CD14-positive monocyte (primary cell): Measurements from ENCODE around the gene SMIM24. TPM values are rescaled to one million over a fixed set of nuclear protein-coding genes. Genes with fewer than 3 reads are reported as not detected.

ENCODE experiments used
- DNase-seq, 3 donors: peaks; one replicate each; pipeline ENCODE4 v3.0.0-alpha.2; 2011 to 2022
- H2AFZ ChIP-seq: 2 replicates; pipeline ENCODE4 v1.6.0; 2012; ENCODE audit warnings: mild to moderate bottlenecking, low read depth, low read length, inconsistent platforms; ENCODE audit not compliant: insufficient read depth, poor library complexity, severe bottlenecking
- H3K27ac ChIP-seq, 2 donors: 1 replicate in 1 of 2; 2 replicates in 1 of 2; pipeline ENCODE4 v1.5.1; 2012 to 2013; ENCODE audit warnings: low read length in 2 of 2, control low read depth in 1 of 2, inconsistent platforms in 1 of 2, low read depth in 1 of 2, mild to moderate bottlenecking in 1 of 2
- H3K27me3 ChIP-seq, 2 donors: one replicate each; pipeline versions ENCODE4 v1.6.0 to v1.6.1; 2011 to 2013; ENCODE audit warnings: low read length in 2 of 2; ENCODE audit not compliant: control insufficient read depth in 2 of 2, insufficient read depth in 2 of 2
- H3K36me3 ChIP-seq, 2 donors: replicated peaks in 1 of 2; 1 replicate in 1 of 2; 2 replicates in 1 of 2; pipeline versions ENCODE4 v1.5.1 to v1.6.1; 2012 to 2013; ENCODE audit warnings: low read length in 2 of 2, control low read depth in 1 of 2, inconsistent platforms in 1 of 2, mild to moderate bottlenecking in 1 of 2; ENCODE audit not compliant: insufficient read depth in 2 of 2, control insufficient read depth in 1 of 2
- H3K4me1 ChIP-seq, 2 donors: 1 replicate in 1 of 2; 2 replicates in 1 of 2; pipeline versions ENCODE4 v1.5.1 to v1.6.1; 2012 to 2013; ENCODE audit warnings: low read length in 2 of 2, control low read depth in 1 of 2, inconsistent platforms in 1 of 2, mild to moderate bottlenecking in 1 of 2, moderate library complexity in 1 of 2; ENCODE audit not compliant: insufficient read depth in 2 of 2, control insufficient read depth in 1 of 2
- H3K4me2 ChIP-seq: replicated peaks from 2 replicates; pipeline ENCODE3; 2012; ENCODE audit warnings: low read length, moderate library complexity, mild to moderate bottlenecking; ENCODE audit not compliant: poor library complexity, severe bottlenecking; ENCODE audit errors: extremely low read depth
- H3K4me3 ChIP-seq, 3 experiments: fragments of 200-600 bp in 1 of 3; sonication (generic) in 1 of 3; replicated peaks in 1 of 3; 1 replicate in 2 of 3; 2 replicates in 1 of 3; pipeline ENCODE4 v1.5.1; 2011 to 2013; ENCODE audit warnings: low read length in 3 of 3, mild to moderate bottlenecking in 3 of 3, control low read depth in 2 of 3, low read depth in 2 of 3, inconsistent platforms in 1 of 3, moderate library complexity in 1 of 3
- H3K79me2 ChIP-seq: 2 replicates; pipeline ENCODE4 v1.6.0; 2012; ENCODE audit warnings: mild to moderate bottlenecking, control low read depth, inconsistent platforms, low read length, moderate library complexity; ENCODE audit not compliant: insufficient read depth
- H3K9ac ChIP-seq: 2 replicates; pipeline ENCODE4 v1.6.0; 2017; ENCODE audit warnings: low read length, mild to moderate bottlenecking; ENCODE audit not compliant: insufficient read depth, poor library complexity, severe bottlenecking
- H3K9me3 ChIP-seq, 2 donors: replicated peaks in 1 of 2; 1 replicate in 1 of 2; 2 replicates in 1 of 2; pipeline versions ENCODE4 v1.5.1 to v1.6.1; 2012 to 2013; ENCODE audit warnings: low read length in 2 of 2, control low read depth in 1 of 2; ENCODE audit not compliant: control insufficient read depth in 1 of 2, insufficient read depth in 1 of 2
- H4K20me1 ChIP-seq: 2 replicates; pipeline ENCODE4 v1.6.0; 2012; ENCODE audit warnings: mild to moderate bottlenecking, low read length, control low read depth, moderate library complexity; ENCODE audit not compliant: insufficient read depth
- H3K27ac Mint-ChIP-seq, 7 donors: one replicate each; pipeline ENCODE4 v1.8.0; 2020; ENCODE audit warnings: mild to moderate bottlenecking in 7 of 7, mixed read lengths in 7 of 7, moderate library complexity in 6 of 7, inconsistent platforms in 2 of 7
- H3K27me3 Mint-ChIP-seq, 3 donors: one replicate each; pipeline ENCODE4 v1.8.0; 2021 to 2022; ENCODE audit warnings: low read depth in 3 of 3, mild to moderate bottlenecking in 3 of 3, mixed read lengths in 3 of 3, moderate library complexity in 3 of 3, inconsistent platforms in 1 of 3
- H3K36me3 Mint-ChIP-seq, 2 donors: one replicate each; pipeline ENCODE4 v1.8.0; 2020; ENCODE audit warnings: mixed read lengths in 2 of 2, inconsistent platforms in 1 of 2, mild to moderate bottlenecking in 1 of 2
- H3K4me1 Mint-ChIP-seq: one replicate; pipeline ENCODE4 v1.8.0; 2020; ENCODE audit warnings: mild to moderate bottlenecking, mixed read lengths
- H3K4me3 Mint-ChIP-seq, 2 donors: one replicate each; pipeline ENCODE4 v1.8.0; 2020; ENCODE audit warnings: mild to moderate bottlenecking in 2 of 2, mixed read lengths in 2 of 2, moderate library complexity in 1 of 2
- H3K9me3 Mint-ChIP-seq, 7 donors: one replicate each; pipeline ENCODE4 v1.8.0; 2020 to 2022; ENCODE audit warnings: mixed read lengths in 7 of 7, mild to moderate bottlenecking in 6 of 7, moderate library complexity in 6 of 7, inconsistent platforms in 2 of 7
- CTCF ChIP-seq: fragments of 200-600 bp; IDR thresholded peaks from one replicate; pipeline ENCODE4 v1.8.0; 2022; ENCODE audit warnings: antibody characterized with exemption, mild to moderate bottlenecking
- WGBS: methylation state at CpG from one replicate; pipeline ENCODE4 v1.1.5; 2013; ENCODE audit warnings: missing lambda C conversion rate; ENCODE audit not compliant: insufficient coverage; 5-methylcytosine and 5-hydroxymethylcytosine counted together
- intact Hi-C, 2 donors: fragments of 100-400 bp; cut with micrococcal nuclease; formaldehyde crosslinking; loops; one replicate each; pipeline versions ENCODE4 v1.15.0 to v1.15.1; 2023
- polyA plus RNA-seq, 3 donors: library from polyadenylated mRNA; depleted of rRNA in 1 of 3; unstranded in 2 of 3; stranded (reverse) in 1 of 3; fragments of 300-500 nt in 2 of 3; fragments of >200 nt in 1 of 3; fragmentation: Illumina TruSeq in 2 of 3; gene quantifications; 1 replicate in 2 of 3; 2 replicates in 1 of 3; pipeline ENCODE4 v1.2.3, GENCODE V29; 2012 to 2021

The SMIM24 gene
- polyA plus RNA-seq, 3 donors = 0.30 TPM; not detected in 2

GRCh38 chr19:3456925-3457527 is 23.3 kb downstream of the SMIM24 start:
- H3K27me3 Mint-ChIP-seq = no peaks in the 10 kb centered on the region
- no peak overlapping the region for H3K27ac ChIP-seq
- intact Hi-C loops = no loop called here
- no peak overlapping the region for H3K4me3 Mint-ChIP-seq
- no peak overlapping the region for H3K4me3 ChIP-seq
- no peak for TF ChIP-seq CTCF
- H3K9me3 ChIP-seq = no peaks in the 10 kb centered on the region
- no peak overlapping the region for H3K9ac ChIP-seq
- peaks cover 11% of the 10 kb centered on the region for H3K79me2 ChIP-seq
- H3K27ac Mint-ChIP-seq = peak overlapping the region in 3 of 7 donors; percentile 56 to 65 (median 58)
- H3K27me3 ChIP-seq = no peaks in the 10 kb centered on the region
- no peak overlapping the region for H2AFZ ChIP-seq
- H3K36me3 Mint-ChIP-seq = peaks cover 30 to 66% of the 10 kb centered on the region in 2 donors
- no peak overlapping the region for H3K4me2 ChIP-seq
- H3K4me1 ChIP-seq = no peaks in the 10 kb centered on the region
- no peaks in the 10 kb centered on the region for H3K9me3 Mint-ChIP-seq
- peaks cover 64 to 91% of the 10 kb centered on the region in 2 donors for H3K36me3 ChIP-seq
- H3K4me1 Mint-ChIP-seq = no peaks in the 10 kb centered on the region
- DNase-seq = no peak
- H4K20me1 ChIP-seq = peaks cover 73% of the 10 kb centered on the region
- 94% methylated on average over 12 of the region's 18 CpGs for WGBS

GRCh38 chr19:3455960-3456601 is 24.2 kb downstream of the SMIM24 start:
- Histone ChIP-seq H3K9ac (no peak overlapping the region), H3K79me2 (peaks cover 11% of the 10 kb centered on the region), H3K4me2 (no peak overlapping the region), H3K27ac (no peak overlapping the region), H2AFZ (no peak overlapping the region), H3K4me3 (no peak overlapping the region), H4K20me1 (peaks cover 75% of the 10 kb centered on the region), H3K36me3 (peaks cover 69 to 97% of the 10 kb centered on the region in 2 donors), H3K9me3 (no peaks in the 10 kb centered on the region), H3K4me1 (no peaks in the 10 kb centered on the region), H3K27me3 (no peaks in the 10 kb centered on the region)
- Mint-ChIP-seq H3K4me1 (no peaks in the 10 kb centered on the region), H3K27me3 (no peaks in the 10 kb centered on the region), H3K36me3 (peaks cover 36 to 72% of the 10 kb centered on the region in 2 donors), H3K27ac (peak overlapping the region in 2 of 7 donors; percentile 36 to 63), H3K4me3 (no peak overlapping the region), H3K9me3 (no peaks in the 10 kb centered on the region)
- intact Hi-C loops = no loop called here
- no peak for DNase-seq
- 93% methylated on average over 31 of the region's 37 CpGs for WGBS
- TF ChIP-seq CTCF = no peak
